HG03457 (cell line): ENCODE data around the gene FAM83F.
A peak's percentile ranks its signal among the peaks of the same experiment; 100 is the strongest.

ENCODE experiments used
- ATAC-seq: cut with Tn5 transposase; IDR thresholded peaks from one replicate; pipeline ENCODE4 v1.9.1; 2021; ENCODE audit warnings: moderate number of reproducible peaks; ENCODE audit not compliant: unreplicated experiment

FAM83F gene

DNA sequence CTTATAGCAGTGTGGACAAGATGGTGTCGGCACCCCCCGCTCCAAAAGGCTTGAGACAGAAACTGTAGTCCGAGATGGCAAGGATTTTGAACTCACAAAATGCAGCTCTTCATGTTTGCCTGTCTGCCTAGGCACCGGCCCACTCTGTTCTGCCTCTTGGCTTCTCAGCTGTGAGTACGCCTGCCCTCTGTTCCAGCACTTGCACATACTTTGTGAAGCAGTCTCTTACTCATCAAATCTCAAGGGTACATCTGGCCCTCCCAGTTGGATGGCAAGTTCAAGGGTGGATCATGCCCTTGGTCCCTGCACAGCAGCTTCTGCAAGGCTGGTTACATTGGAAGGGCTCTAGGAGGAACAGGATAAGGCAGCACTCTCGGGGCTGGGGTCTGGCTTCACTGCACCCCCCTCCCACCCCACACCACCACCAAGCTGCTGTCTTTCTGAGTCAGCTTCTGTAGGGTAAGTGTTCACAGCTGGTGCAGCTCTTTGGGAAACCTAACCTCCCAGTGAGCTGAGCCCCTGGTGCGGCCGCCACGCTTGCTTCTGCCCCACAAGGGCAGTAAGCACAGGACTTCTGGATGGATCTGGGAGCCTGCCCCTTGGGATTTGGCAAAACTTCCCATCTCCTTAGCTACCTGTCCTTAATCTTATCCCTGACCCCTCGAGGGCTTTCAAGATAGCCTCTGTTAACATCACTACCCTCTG is 37.2 kb downstream of the FAM83F start:
- ATAC-seq = no peak

DNA sequence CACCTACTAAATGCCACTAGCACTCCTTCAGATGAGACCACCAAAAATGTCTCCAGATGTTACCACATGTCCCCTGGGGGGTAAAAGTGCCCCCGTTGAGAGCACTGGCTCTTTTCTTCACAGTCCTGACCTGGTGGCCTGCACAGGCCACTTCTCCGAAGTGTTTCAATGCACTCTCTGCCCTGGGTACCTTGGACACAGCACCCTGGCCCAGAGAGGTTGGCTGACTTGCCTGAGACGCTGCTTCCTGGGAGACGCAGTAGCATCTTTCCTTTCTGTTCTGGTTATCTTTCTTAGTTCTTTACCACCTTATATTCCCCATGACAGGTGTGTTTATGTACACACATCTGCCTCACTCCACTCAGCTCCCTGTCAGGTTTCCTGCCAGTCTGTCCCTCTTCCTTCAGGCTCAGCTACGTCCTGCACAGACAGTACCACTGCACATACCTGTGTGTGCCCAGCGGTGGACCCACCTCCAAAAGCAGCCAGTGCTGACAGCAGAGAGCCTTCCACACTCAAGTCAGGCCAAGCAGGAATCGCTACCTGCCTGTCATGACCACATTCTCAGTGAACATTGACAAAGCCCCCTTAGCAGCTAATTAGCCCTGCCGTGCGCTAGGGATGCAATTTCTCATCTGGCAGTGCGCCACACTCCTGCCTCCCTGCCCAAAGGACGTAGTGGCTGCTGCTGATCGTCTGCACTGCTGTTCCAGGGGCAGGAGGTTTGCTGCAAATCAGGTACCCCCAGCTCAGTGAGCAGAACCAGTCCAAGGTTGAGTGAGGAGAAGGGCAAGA is 39.0 kb downstream of the FAM83F start:
- ATAC-seq = no peak

DNA sequence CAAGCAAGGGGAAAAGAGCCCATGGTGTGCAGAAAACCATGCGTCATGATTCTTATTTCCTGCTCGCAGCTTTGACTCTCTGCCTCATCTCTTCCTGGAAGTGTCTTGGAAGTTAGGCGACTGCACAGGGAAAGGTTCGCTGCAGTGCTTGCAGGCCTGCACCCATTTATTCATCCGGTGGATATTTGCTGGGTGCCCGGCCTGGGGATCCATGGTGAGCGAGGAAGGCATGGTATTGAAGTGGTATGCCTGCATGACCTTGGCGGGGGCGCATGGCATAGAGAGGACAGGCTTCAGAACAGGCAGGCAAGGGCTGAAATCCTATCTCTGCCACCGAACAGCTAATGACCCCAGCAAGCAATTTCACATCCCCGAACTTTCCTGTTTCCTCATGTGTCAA is 40.6 kb downstream of the FAM83F start:
- ATAC-seq = no peak

DNA sequence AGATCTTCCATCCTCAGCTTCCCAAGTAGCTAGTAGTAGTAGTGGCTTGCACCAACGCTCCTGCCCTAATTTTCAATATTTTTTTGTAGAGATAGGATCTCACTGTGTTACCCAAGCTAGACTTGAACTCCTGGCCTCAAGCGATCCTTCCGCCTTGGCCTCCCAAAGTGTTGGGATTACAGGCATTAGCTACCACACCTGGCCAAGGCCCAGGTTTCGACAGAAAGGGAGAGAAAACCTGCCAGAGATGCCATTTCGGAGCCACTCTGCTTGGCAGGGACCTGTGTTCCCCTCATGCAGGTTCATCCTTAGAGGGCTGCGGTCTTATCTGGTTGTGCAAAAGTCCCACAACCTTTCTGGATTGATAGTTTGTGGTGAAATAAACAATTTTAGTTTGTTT is 41.4 kb downstream of the FAM83F start:
- ATAC-seq = no peak

DNA sequence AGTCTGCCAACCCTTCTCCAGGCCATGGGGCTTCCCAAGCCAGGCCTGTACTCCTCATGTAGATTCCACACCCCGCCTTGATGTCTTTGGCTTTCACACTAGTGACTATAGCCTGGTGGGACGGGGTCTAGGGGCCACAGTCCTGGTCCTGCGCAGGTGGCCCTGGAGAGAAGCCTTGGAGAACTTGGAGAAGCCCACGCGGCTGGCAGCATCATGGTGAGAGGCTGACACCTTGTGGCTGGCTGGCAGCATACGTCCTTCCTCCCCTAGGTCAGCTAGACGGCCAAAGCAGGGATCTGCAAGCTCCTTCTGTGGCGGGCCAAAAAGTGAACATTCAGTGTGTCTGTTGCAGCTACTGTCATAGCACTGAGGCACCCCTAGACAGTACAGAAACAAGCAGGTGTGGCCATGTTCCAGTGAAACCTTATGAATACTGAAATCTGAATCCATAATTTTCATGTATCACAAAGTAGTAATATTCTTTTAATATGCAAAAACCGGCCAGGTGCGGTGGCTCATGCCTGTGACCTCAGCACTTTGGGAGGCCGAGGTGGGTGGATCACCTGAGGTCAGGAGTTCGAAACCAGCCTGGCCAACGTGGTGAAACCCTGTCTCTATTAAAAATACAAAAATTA is 42.0 kb downstream of the FAM83F start:
- no peak for ATAC-seq

DNA sequence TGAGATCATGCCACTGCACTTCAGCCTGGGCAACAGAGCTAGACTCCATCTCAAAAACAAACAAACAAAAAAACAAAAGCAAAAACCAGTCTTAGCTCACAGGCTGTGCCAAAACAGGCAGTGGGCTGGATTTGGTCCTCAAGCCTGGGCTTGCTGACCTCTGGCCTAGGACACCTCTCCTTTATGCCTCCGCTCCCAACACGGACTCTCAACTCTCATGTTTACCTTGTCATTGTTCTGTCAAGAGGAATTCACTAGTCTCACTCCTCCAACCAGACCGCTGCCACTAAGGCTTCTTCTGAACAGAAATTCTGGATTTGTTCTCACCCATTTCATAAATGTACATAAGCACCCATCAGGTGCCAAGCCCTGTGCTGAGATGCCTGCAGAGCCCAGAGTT is 42.6 kb downstream of the FAM83F start:
- no peak for ATAC-seq

DNA sequence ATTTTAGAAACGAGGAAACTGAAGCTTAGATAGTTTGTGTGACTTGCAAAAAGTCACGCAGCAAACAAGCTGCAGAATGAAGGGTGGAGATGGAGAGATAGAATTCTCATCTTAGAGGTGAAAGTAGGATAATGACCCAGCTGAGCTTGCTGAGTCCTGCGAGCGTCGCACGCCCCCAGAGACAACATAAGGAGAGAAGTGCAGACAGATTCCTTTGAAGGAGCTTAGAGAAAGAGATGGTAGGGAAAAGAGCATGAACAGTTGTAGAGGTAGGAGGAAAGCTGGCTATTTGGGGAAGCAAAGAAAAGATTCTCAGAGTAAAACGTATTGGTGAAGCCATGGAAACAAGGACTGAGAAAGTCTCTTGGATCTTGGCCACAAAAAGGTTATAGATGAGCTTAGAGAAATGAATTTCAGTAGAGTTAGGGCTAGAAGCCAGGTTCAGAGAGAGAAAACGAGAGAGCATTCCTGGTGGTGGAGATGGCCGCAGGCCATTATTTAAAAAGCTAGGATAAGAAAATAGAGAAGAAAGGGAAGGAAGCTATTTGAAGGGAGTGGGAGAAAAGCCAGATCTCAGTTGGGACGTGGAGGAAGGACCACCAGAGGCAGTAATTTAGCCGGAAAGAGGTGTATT is 44.8 kb downstream of the FAM83F start:
- no peak for ATAC-seq

DNA sequence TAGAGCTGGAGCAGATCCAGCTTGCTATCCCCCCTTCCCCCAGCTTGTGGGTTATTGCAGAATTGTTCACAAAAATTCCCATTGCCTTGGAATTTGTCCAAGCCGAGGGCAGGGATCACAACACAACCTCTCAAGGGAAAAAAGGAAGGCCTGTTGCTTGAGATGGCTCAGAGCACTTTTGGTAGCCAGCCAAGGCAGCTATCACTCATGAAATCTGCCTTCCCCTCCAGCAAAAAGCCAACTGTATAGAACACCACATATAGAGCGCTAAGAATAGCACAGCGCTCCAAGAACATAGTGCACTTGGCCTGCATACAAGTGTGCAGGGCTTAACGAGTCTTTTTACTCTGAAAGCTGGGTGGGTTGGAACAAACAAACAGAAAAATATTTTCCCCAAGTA is 46.2 kb downstream of the FAM83F start:
- ATAC-seq = no peak

DNA sequence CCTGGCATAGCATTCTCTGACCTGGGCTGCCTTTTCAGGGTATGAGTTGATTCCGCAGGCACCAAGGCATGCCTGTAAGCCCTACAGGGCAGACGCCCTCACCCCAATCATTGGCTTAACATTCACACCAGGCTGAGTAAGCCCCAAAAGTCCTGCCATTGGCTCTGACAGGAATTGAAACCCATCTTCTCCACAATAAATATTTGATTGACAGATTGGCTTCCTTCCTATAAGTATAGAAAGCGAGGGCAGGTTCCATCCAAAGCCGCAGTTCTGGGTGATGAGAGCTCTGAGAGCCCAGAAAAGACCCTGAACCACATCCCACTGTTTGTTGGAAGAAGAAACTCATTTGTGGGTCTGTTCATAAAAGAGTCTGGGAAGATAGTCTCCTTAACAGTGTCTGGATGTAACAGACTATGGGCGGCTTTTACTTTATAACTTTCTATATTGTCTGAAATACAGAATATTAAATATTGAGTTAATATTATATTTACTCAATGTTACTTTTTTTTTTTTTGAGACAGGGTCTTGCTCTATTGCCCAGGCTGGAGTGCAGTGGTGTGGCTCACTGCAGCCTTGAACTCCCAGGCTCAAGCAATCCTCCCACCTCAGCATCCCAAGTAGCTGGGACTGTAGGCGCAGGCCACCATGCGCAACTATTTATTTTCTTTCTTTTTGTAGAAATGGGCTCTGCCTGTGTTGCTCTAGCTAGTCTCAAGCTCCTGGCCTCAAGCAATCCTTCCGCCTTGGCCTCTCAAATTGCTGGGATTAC is 46.8 kb downstream of the FAM83F start:
- no peak for ATAC-seq

DNA sequence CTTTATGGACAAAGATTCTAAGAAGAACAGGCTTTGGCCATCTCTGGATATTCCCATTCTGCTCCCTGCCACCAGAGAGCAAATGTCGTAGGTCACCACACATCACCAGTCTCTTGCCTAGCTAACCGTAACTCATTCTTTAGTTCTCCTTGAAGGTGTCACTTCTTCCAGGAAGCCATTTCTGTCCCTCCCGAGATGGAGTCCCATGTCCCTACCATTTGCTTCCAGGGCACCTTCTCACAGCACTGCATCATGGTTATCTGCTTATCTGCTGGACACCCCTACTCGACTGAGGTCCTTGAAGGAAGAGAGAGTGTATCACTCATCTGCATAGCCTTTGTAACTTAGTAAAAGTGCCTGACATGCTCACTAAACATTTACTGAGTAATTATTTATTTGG is 47.6 kb downstream of the FAM83F start:
- ATAC-seq = no peak

DNA sequence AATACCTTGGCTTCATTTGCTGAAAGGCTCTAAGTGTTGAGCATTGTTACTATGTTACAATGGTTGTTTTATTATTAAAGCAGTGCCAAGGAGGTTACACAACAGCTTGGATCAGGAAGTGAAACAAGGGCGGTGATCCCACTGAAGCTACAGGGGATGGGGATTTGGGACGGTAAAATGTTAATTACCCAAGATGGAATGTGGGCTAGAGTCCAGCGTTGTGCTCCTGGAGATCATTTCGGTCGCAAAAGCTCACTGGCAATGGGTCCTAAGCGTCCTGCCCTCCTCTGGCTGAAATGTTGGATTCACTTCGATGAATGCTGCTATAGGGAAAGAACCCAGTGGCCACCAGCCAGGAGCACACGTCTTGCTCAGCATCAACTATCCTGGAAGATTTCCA is 48.3 kb downstream of the FAM83F start:
- no peak for ATAC-seq

DNA sequence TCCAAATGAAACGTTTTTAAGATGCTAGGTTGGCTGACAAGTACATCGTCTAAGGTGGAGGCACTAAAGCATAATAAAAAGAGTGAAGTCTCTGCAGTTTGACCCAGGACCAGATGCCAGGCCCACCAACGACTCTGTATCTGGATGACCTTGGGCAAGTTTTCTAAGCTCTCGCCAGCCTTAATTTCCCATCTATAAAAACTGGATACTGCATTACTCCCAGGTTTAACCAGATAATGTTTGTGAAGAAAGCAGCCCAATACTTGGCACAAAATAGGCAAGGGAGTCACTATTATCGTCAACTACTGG is 49.0 kb downstream of the FAM83F start:
- ATAC-seq = no peak

DNA sequence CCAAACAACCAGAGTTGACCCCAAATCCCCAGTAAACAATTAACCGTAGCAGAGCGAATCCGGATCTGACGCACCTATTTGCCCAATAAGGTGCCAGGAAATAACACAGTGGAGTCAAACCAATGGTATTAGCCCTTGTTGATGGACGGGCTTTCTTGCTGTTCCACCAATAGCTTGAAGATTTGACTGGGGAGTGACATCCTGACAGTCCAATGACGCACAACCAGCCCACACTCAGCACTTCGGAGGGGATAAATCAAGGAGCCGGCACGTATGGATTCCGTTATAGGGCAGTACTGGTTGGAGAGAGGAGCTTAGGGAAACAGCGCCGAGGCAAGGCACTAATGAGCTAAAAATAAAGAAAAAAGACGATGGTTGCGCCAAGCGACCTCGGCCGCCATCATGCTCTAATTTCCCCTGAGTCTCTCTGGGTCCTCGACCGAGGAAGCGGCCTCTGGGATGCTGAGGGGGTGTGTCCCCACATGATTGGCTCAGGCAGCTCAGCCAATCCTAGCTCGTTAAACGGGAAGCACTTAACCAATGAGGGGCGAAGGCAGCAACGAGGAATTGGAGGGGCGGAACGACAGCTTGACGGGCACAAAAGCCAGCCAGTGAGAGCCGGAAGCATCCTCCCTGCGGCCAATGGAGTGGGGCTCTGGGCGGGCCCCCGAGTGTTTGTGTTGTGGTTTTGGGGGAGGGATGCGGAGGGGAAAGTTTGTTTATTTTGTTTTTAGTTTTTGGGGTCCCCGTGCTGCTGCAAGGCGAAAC is 49.5 kb downstream of the FAM83F start:
- ATAC-seq = peak; percentile 73

DNA sequence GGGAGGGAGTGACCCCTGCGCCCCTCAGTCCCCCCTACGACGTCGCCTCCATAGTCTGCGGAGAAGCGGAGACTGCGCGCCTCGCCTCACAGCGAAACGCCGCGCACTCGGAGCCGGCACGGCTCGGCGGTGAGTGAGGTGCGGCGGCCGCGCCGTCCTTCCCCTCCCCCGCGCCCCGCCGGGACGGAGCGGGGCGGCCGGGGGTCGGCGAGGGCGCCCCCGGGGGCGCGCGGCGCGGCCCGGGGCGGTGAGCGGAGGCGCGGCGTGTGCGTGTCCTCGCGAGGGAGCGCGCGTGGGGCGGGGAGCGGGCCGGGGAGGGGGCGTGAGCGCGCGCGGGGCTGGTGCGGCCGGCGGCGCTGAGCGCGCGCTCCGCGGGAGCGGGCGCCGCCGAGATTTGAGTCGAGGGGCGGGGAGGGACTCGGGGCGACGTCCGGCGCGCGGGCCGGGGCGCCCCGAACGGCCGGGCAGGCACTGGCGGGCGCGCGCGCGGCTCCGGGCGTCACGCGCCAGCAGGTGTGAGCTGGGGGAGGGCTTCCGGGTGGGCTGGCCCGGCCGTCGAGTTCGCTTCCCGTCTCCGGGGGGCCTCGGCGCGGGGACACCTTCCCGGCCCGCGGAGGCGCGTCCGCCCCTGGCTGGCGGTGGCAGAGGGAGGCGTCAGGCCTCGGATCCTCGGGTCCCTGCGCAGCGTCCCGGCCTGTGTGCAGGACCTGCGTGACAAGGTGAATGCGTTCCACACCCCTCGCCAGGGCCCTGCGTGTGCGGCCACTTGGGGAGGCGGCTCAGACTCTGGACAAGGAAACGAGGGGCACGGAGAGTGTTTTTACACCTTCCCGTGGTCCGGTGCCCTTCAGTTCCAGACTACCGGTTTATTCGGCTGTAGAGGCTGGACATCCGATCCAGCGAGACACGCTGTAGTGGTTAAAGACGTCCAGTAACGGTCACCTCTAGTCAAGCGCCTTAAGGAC is 50.4 kb downstream of the FAM83F start:
- peak; percentile 10 for ATAC-seq

DNA sequence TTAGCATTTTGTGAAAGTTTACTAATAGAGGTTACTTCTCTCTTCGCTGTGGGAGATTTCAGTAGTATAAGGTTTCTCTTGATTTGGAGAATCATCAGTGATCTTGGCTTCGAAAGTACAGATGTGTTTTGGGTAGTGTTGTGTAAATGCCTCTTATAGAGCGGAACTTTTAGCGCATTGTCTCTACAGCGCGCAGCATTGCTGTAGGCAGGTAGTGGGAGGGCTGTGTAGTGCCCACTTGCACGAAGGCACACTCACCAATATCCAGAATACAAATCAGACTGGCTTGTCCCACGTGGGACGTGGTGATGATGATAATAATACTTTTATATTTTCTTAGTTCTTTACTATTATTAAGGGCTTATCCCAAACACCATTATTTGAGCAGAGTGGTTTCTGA is 51.4 kb downstream of the FAM83F start:
- ATAC-seq = no peak

DNA sequence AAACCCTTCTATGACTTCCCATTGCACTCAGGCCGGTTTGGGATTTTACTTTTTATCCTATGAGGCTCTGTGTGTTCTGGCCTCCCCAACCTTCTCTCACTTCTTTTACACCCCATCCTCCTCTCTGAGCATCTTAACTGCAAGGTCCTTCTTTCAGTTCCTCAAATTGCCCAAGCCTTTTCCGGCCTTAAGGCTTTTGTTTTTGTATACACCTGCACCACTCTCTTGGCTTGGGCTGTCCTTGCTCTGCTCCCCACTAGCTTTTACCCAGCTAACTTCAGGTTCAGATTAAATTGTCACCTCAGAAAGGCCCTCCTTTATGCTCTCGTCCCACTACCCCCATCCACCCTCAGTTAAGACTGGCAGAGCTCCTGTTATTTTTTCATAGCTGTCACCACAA is 55.5 kb downstream of the FAM83F start:
- peak; percentile 45 for ATAC-seq

DNA sequence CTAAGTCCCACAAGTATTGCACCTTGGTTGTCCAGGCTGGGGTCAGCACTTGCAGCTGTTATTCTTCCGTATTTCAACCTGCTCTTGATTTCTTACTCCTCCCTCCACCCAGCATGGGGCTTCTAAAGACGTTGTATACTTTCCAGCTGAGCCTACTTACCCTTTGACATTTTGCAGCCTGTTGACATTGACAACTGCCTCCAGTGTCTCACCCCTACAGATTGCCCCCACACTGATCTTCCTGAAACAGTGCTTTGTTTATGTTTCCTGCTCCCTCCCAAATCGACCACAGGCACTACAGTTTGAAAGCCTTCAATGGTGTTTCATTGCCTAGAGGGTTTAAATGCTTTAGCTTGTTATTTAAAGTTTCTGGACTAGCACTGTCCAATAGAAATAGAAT is 56.6 kb downstream of the FAM83F start:
- no peak for ATAC-seq

DNA sequence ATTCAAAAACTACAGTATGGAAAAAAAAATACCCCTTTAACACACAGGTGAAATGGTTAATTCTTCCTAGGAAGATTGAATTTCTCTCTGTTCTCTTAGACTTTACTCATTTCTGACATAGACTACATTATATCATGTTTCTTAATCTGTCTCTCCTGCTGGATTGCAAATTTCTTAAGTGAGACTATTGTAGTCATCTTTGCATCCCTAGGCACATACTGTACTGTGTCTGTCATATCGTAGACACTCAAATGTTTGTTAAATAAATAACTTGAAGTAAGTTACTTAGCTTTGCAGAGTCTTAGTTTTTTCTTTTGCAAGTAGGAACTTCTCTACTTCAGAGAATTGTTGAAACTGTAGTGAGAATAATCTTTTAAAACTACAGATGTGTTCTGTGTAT is 58.7 kb downstream of the FAM83F start:
- ATAC-seq = no peak

DNA sequence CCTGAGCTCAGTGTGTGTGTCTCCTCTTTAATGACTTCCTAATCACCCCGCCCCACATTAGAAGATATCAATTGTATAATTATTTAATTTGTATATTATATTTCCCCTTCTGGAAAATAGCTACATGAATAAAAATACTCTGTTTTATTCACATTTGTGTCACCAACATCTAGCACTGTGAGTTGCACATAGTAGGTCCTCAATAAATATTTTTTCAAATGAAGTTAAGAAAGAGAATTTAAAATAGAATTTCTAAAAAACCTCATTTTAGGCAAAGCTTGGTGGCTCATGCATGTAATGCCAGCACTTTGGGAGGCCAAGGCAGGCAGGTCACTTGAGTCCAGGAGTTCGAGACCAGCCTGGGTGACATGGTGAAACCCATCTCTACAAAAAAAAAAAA is 59.7 kb downstream of the FAM83F start:
- ATAC-seq = no peak
